WERI-Rb-1 (cell line): ENCODE results near the gene CPNE8.

Experiments used
- DNase-seq: peaks from one replicate; pipeline ENCODE4 v3.0.0-alpha.2; 2020
- H3K27ac ChIP-seq: fragments of 250-450 bp; sonication (Bioruptor Pico); 2 replicates; pipeline ENCODE4 v1.5.1; 2020; ENCODE audit warnings: mild to moderate bottlenecking, moderate library complexity
- H3K27me3 ChIP-seq: fragments of 250-450 bp; sonication (Bioruptor Pico); 2 replicates; pipeline ENCODE4 v1.5.1; 2021; ENCODE audit warnings: mild to moderate bottlenecking, low read depth, moderate library complexity; ENCODE audit not compliant: insufficient read depth, severe bottlenecking
- H3K36me3 ChIP-seq: fragments of 250-450 bp; sonication (Bioruptor Pico); 2 replicates; pipeline ENCODE4 v1.5.1; 2020; ENCODE audit warnings: mild to moderate bottlenecking, moderate library complexity
- H3K4me3 ChIP-seq: 2 replicates; pipeline ENCODE4 v1.5.1; 2011; ENCODE audit warnings: low read depth, mild to moderate bottlenecking, control low read depth, low read length
- H3K9me3 ChIP-seq: fragments of 250-450 bp; sonication (Bioruptor Pico); 2 replicates; pipeline ENCODE4 v1.5.1; 2021; ENCODE audit warnings: mild to moderate bottlenecking, moderate library complexity; ENCODE audit not compliant: severe bottlenecking
- TF ChIP-seq, protein P1 (sequence below): IDR thresholded peaks from 2 replicates; pipeline ENCODE4 v1.5.1; 2011; ENCODE audit warnings: low read depth, mild to moderate bottlenecking, control low read depth, inconsistent platforms, low read length

Gene CPNE8

DNA sequence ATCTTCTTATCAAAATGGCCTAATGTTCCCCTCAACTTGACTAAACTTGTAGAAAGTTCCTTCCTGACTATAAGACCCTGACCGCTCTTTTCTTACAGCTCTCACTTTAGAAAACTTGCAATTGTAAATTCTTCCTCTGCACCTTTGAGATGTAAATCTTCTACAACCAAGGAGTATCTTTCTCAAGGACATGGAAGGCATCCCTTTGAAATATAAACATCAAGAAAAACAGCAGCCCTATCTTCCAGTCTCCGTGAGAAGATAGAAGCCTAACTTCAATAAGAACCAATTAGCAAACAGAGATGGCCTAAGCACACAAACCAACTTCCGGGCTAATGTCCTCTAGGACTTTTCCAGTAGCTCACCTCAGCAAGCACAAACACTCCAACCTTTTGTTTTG lies 210.3 kb downstream of the CPNE8 start:
- Histone ChIP-seq H3K9me3 (no peaks in the 10 kb centered on the region), H3K27ac (no peak overlapping the region), H3K4me3 (no peak overlapping the region), H3K27me3 (peaks cover 10% of the 10 kb centered on the region), H3K36me3 (no peaks in the 10 kb centered on the region)
- TF ChIP-seq, protein P1, sequence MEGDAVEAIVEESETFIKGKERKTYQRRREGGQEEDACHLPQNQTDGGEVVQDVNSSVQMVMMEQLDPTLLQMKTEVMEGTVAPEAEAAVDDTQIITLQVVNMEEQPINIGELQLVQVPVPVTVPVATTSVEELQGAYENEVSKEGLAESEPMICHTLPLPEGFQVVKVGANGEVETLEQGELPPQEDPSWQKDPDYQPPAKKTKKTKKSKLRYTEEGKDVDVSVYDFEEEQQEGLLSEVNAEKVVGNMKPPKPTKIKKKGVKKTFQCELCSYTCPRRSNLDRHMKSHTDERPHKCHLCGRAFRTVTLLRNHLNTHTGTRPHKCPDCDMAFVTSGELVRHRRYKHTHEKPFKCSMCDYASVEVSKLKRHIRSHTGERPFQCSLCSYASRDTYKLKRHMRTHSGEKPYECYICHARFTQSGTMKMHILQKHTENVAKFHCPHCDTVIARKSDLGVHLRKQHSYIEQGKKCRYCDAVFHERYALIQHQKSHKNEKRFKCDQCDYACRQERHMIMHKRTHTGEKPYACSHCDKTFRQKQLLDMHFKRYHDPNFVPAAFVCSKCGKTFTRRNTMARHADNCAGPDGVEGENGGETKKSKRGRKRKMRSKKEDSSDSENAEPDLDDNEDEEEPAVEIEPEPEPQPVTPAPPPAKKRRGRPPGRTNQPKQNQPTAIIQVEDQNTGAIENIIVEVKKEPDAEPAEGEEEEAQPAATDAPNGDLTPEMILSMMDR: no peak
- DNase-seq: no peak

DNA sequence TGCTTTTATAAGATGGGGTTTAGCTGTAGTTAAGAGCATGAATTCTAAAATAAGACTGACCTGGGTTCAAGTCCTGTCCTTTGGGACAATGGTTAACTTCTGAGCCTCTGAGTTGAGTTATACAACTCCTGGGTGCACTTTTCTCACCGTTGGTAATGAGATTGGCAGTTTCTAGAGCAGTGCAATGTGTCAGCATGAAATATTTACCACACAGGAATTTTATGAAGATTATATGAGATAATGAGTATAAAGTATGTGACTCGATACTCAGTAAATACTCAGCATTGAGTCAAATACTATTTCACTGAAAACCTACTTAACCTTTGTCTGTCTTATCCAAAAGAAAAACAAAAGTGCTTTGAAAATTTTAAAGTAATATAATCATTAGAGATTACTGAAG lies 214.2 kb downstream of the CPNE8 start:
- Histone ChIP-seq H3K9me3 (no peaks in the 10 kb centered on the region), H3K27me3 (peaks cover 16% of the 10 kb centered on the region), H3K27ac (no peak overlapping the region), H3K36me3 (no peaks in the 10 kb centered on the region), H3K4me3 (no peak overlapping the region)
- TF ChIP-seq, protein P1: no peak
- DNase-seq: no peak

DNA sequence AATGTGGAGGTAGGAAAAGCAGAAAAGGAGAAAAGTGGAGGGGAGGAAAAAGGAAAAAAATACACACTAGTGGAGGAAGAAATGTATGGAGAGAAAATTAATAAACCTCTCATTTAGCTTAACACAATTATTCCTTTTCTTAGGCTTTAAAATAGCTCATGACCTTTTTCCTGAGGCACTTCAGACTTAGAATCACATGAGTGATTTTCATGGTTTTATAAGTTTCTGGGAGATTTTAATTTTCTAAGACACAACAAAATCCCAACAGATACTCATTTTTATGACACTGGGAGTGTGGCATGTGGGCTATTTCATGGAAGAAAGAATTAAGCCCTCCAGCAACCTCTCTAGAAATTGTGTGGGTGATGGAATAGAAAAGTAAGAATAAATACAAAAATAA lies 214.7 kb downstream of the CPNE8 start:
- no peak for DNase-seq
- no peak overlapping the region for H3K4me3 ChIP-seq
- H3K36me3 ChIP-seq: no peaks in the 10 kb centered on the region
- peaks cover 19% of the 10 kb centered on the region for H3K27me3 ChIP-seq
- TF ChIP-seq, protein P1: no peak
- H3K9me3 ChIP-seq: no peaks in the 10 kb centered on the region
- no peak overlapping the region for H3K27ac ChIP-seq

DNA sequence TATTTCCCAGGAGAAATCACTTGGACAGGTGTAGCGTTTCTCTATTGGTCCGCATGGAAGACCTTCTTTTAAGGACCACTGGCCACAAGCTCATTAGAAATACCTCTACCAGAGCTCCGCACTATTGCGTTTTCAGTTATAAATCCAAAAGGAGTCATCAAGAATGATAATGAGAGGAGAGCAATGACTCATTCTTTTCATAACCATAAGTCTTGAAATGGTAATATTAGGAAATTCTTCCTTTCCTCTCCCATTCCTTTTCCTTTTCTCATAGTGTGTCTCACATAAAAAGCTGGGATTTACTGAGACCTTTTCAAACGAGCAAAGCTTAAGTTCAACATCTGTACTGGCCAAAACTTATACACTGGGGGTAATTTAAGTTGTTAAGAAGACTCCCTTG lies 215.7 kb downstream of the CPNE8 start:
- Histone ChIP-seq H3K27me3 (peaks cover 23% of the 10 kb centered on the region), H3K9me3 (no peaks in the 10 kb centered on the region), H3K27ac (no peak overlapping the region), H3K4me3 (no peak overlapping the region), H3K36me3 (no peaks in the 10 kb centered on the region)
- TF ChIP-seq, protein P1: no peak
- DNase-seq: no peak

DNA sequence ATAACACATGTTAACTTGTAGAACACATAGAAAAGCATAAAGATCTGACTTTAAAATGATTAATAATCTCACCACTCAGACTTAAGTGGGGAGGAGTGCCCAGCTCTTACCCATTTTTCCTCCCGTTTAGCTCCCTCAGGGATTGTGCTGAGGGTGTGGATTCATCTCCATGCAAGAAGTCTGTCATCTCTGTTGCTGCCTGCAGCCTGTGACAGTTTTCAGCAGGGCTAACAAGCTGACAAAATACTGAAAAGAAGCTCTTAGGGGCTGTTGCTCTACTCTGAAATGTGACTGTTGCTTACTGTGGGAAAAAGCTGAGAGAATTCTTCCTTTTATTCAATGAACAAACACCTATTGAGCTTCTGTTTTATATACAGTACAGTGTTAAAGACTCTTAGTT lies 216.2 kb downstream of the CPNE8 start:
- H3K27ac ChIP-seq: no peak overlapping the region
- no peaks in the 10 kb centered on the region for H3K9me3 ChIP-seq
- H3K36me3 ChIP-seq: no peaks in the 10 kb centered on the region
- DNase-seq: no peak
- TF ChIP-seq, protein P1: no peak
- no peak overlapping the region for H3K4me3 ChIP-seq
- peaks cover 25% of the 10 kb centered on the region for H3K27me3 ChIP-seq

DNA sequence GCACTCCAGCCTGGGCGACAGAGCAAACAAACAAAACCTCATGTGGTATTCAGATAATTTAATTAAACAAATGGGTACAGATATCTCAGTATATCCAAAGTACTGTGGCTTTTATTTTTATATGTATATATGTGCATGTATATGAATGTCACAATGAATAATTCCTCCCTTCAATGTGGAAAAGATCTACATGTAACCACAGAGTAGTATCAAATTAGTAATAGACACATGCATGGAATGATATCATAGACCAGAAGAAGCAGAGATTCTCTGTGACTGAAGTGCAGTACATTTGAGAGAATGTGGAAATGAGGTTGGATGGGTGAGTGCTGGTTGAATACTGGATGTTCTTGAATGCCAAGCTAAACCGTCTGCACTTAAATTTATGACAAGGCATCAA lies 222.9 kb downstream of the CPNE8 start:
- H3K4me3 ChIP-seq: no peak overlapping the region
- TF ChIP-seq, protein P1: no peak
- no peaks in the 10 kb centered on the region for H3K36me3 ChIP-seq
- H3K27ac ChIP-seq: no peak overlapping the region
- DNase-seq: no peak
- no peaks in the 10 kb centered on the region for H3K9me3 ChIP-seq
- H3K27me3 ChIP-seq: peaks cover 36% of the 10 kb centered on the region
